ENCODE results near the gene LILRB3.
"Not testable (repeated sequence)": the region's sequence is repeated elsewhere in the genome, so short reads cannot be mapped to it uniquely, and the experiment has no call there.

The LILRB3 gene

GRCh38 chr19:54196536-54196935 is 26.3 kb downstream of the LILRB3 start:
- H3K4me3 ChIP-seq, result no peak overlapping the region
- H3K27ac ChIP-seq, result no peak overlapping the region

- not testable (repeated sequence) for H3K27ac ChIP-seq, H3K4me3 ChIP-seq
Observed at GRCh38 chr19:54194463-54194862, 28.3 kb downstream of the LILRB3 start.

- H3K4me3 ChIP-seq, result no peak overlapping the region
- no peak overlapping the region for H3K27ac ChIP-seq
Observed at GRCh38 chr19:54193011-54193410, 29.8 kb downstream of the LILRB3 start.

GRCh38 chr19:54191811-54192453 is 30.9 kb downstream of the LILRB3 start:
- Histone ChIP-seq H3K27ac (peak overlapping the region; percentile 3 to 100 (median 96)), H3K4me3 (peak overlapping the region; percentile 76 to 97 (median 86))

- peak within 1 kb of the TSS; percentile 76 to 97 (median 86) for H3K4me3 ChIP-seq
- peak within 1 kb of the TSS; percentile 76 to 100 (median 96) for H3K27ac ChIP-seq
Observed at GRCh38 chr19:54191011-54191810, 31.6 kb downstream of the LILRB3 start, which contains the start of gene TSEN34. TSS of gene TSEN34 (plus strand) at chr19:54191308. CDS start at chr19:54191365, 57 bp downstream.

GRCh38 chr19:54190503-54191010 is 32.2 kb downstream of the LILRB3 start:
- H3K27ac ChIP-seq, result peak overlapping the region; percentile 76 to 100 (median 96)
- H3K4me3 ChIP-seq, result peak overlapping the region; percentile 76 to 97 (median 86)

- peak overlapping the region; percentile 45 to 97 (median 85) for H3K4me3 ChIP-seq
- H3K27ac ChIP-seq, result peak overlapping the region; percentile 76 to 100 (median 96)
Observed at GRCh38 chr19:54189735-54190502, 32.9 kb downstream of the LILRB3 start.

GRCh38 chr19:54189145-54189734 is 33.6 kb downstream of the LILRB3 start, which contains the start of gene MBOAT7:
TSS of gene MBOAT7 (minus strand) at chr19:54189580. CDS start at chr19:54188508, 1,072 bp downstream.
- Histone ChIP-seq H3K4me3 (peak within 1 kb of the TSS; percentile 45 to 97 (median 85)), H3K27ac (peak within 1 kb of the TSS; percentile 76 to 100 (median 96))

GRCh38 chr19:54188215-54188871 is 34.5 kb downstream of the LILRB3 start:
- H3K27ac ChIP-seq, result peak overlapping the region in 18 of 21 experiments; percentile 84 to 100 (median 95)
- peak overlapping the region; percentile 45 to 97 (median 81) for H3K4me3 ChIP-seq

GRCh38 chr19:54186934-54187381 is 35.8 kb downstream of the LILRB3 start:
- Histone ChIP-seq H3K4me3 (no peak overlapping the region), H3K27ac (peak overlapping the region in 1 of 21 experiments; percentile 43)

GRCh38 chr19:54186351-54186750 is 36.5 kb downstream of the LILRB3 start:
- Histone ChIP-seq H3K27ac (peak overlapping the region in 1 of 21 experiments; percentile 43), H3K4me3 (no peak overlapping the region)

GRCh38 chr19:54183431-54183830 is 39.4 kb downstream of the LILRB3 start:
- Histone ChIP-seq H3K27ac (no peak overlapping the region), H3K4me3 (no peak overlapping the region)

- not testable (repeated sequence) for H3K4me3 ChIP-seq
Observed at GRCh38 chr19:54181894-54182293, 40.9 kb downstream of the LILRB3 start.

GRCh38 chr19:54180691-54181091 is 42.1 kb downstream of the LILRB3 start:
- Histone ChIP-seq H3K27ac (no peak overlapping the region), H3K4me3 (no peak overlapping the region)

More at GRCh38 chr19:54181894-54182293, 40.9 kb downstream of the LILRB3 start:
- not testable (repeated sequence) for H3K27ac ChIP-seq

GRCh38 chr19:54179921-54180461 is 42.8 kb downstream of the LILRB3 start:
- H3K27ac ChIP-seq, result no peak overlapping the region
- H3K4me3 ChIP-seq, result no peak overlapping the region

- Histone ChIP-seq H3K27ac (no peak overlapping the region), H3K4me3 (no peak overlapping the region)
Observed at GRCh38 chr19:54179262-54179852, 43.5 kb downstream of the LILRB3 start.

GRCh38 chr19:54178581-54179261 is 44.1 kb downstream of the LILRB3 start:
- Histone ChIP-seq H3K27ac (no peak overlapping the region), H3K4me3 (no peak overlapping the region)

All from skin epidermis (tissue), 12 donors.